Lower lobe of right lung (tissue), 2 donors: ENCODE measurements around the gene CDH23. TPM values are rescaled to one million over a fixed set of nuclear protein-coding genes. Genes with fewer than 3 reads are reported as not detected.

Source experiments
- ATAC-seq, 2 donors: fragments of 200-7000 bp; cut with Tn5 transposase; one replicate each; pipeline ENCODE4 v1.9.1; 2020 to 2022; ENCODE audit warnings: mild to moderate bottlenecking in 2 of 2, moderate library complexity in 2 of 2
- DNase-seq: peaks from one replicate; pipeline ENCODE4 v3.0.0-alpha.2; 2020
- H3K27ac ChIP-seq: fragments of 200-600 bp; one replicate; pipeline ENCODE4 v1.8.0; 2022
- H3K27me3 ChIP-seq: fragments of 200-600 bp; one replicate; pipeline ENCODE4 v1.8.0; 2022; ENCODE audit warnings: low read depth
- H3K36me3 ChIP-seq: fragments of 200-600 bp; one replicate; pipeline ENCODE4 v1.8.0; 2022; ENCODE audit warnings: mild to moderate bottlenecking
- H3K4me1 ChIP-seq: fragments of 200-600 bp; one replicate; pipeline ENCODE4 v1.8.0; 2022
- H3K4me3 ChIP-seq: fragments of 200-600 bp; one replicate; pipeline ENCODE4 v1.8.0; 2022; ENCODE audit warnings: mild to moderate bottlenecking
- H3K9me3 ChIP-seq: fragments of 200-600 bp; one replicate; pipeline ENCODE4 v1.8.0; 2022
- intact Hi-C: fragments of 100-400 bp; cut with DNase I; formaldehyde crosslinking; loops from one replicate; pipeline ENCODE4 v1.11.0; 2022
- total RNA-seq: library from RNA; stranded (reverse); fragmentation: NEBNext Ultra II Directional; extraction: Animal tissue kit (Norgen Biotek cat#: 25700); gene quantifications from one replicate; pipeline ENCODE4 v1.2.1, GENCODE V29; 2021
- TF ChIP-seq, protein P1 (sequence below): fragments of 200-600 bp; IDR thresholded peaks from one replicate; pipeline ENCODE4 v1.8.0; 2022; ENCODE audit warnings: antibody characterized with exemption, mild to moderate bottlenecking
- donor health status: DM: no; HTN: yes; CAD: no; lungs with severe emphysema.

CDH23 gene
- total RNA-seq, 1 donor from 2014 or later, result 9.4 TPM

DNA sequence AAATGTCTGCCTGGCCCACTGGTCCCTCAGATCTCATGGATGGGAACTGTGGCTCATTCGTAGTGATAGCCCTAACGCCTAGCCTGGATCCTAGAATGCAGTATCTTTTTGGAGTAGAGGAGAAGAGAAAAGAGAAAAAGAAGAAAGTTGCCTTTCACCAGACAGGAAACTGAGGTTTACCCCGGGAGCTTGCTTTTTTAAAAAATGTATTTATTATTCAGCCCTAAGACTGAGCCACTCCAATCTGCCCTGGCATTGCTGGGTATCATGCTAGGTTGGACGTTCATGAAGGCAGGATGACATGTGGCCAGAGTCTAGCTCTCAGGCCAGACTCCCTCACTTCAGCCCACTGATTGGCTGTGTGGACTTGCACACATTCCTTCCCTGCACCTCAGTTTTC is 344.3 kb downstream of the CDH23 start:
- peaks cover 62% of the 10 kb centered on the region for H3K4me1 ChIP-seq
- TF ChIP-seq, protein P1, sequence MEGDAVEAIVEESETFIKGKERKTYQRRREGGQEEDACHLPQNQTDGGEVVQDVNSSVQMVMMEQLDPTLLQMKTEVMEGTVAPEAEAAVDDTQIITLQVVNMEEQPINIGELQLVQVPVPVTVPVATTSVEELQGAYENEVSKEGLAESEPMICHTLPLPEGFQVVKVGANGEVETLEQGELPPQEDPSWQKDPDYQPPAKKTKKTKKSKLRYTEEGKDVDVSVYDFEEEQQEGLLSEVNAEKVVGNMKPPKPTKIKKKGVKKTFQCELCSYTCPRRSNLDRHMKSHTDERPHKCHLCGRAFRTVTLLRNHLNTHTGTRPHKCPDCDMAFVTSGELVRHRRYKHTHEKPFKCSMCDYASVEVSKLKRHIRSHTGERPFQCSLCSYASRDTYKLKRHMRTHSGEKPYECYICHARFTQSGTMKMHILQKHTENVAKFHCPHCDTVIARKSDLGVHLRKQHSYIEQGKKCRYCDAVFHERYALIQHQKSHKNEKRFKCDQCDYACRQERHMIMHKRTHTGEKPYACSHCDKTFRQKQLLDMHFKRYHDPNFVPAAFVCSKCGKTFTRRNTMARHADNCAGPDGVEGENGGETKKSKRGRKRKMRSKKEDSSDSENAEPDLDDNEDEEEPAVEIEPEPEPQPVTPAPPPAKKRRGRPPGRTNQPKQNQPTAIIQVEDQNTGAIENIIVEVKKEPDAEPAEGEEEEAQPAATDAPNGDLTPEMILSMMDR, result no peak
- H3K27ac ChIP-seq, result no peak overlapping the region
- DNase-seq, result no peak
- no peaks in the 10 kb centered on the region for H3K36me3 ChIP-seq
- no peaks in the 10 kb centered on the region for H3K27me3 ChIP-seq
- H3K4me3 ChIP-seq, result no peak overlapping the region
- no peak for ATAC-seq
- intact Hi-C loops, result no loop called here
- peaks cover 7% of the 10 kb centered on the region for H3K9me3 ChIP-seq

DNA sequence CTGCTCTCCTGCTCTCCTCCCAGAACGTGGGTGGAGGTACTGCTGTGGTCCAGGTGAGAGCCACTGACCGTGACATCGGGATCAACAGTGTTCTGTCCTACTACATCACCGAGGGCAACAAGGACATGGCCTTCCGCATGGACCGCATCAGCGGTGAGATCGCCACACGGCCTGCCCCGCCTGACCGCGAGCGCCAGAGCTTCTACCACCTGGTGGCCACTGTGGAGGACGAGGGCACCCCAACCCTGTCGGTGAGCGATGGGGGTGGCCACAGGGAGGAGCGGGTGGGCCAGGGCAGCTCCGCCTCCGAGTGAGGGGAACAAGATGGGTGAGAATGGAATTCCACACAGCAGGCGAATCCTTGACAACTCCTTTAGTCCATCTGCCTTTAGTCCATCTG is 345.0 kb downstream of the CDH23 start:
- Histone ChIP-seq H3K4me3 (no peak overlapping the region), H3K27me3 (no peaks in the 10 kb centered on the region), H3K36me3 (no peaks in the 10 kb centered on the region), H3K27ac (no peak overlapping the region), H3K9me3 (peaks cover 7% of the 10 kb centered on the region), H3K4me1 (peaks cover 62% of the 10 kb centered on the region)
- ATAC-seq (no peak), DNase-seq (no peak)
- intact Hi-C loops, result no loop called here
- TF ChIP-seq, protein P1, result no peak

DNA sequence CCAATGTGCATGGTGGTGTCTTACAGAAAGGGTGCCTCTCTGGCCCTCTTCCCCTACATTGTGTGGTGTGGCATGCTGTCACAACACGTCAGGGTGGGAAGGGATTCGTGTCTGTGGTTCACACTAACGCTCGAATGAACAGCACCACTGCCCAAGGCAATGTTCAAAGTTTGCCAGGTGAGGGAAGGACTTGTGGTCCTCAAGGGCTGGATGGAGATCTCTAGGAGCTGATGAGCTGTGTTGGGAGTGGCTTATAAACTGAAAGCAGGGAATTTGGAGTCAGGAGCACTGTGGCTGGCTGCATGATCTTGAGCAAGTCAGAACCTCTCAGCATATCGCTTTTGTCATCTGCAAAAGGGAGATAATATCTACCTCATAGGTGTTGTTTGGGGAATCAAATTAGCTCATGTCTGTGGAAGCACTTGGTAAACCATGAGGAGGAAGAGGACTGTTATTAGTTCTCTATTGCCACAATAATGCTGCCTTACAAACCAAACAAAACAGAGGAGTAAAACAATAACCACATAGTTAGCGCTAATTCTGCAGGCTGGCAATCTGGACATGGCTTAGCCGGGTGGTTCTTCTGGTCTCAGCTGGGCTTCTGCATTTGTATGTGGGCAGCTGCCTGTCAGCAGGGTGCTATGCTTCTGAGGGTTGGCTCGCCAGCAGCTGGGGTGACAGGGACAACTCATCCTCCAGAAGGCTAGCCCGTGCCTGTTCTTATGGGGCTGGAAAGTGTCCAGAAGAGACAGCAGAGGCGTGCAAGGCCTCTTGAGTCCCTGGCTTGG is 345.8 kb downstream of the CDH23 start:
- DNase-seq (no peak), ATAC-seq (no peak)
- Histone ChIP-seq H3K4me1 (peaks cover 62% of the 10 kb centered on the region), H3K4me3 (no peak overlapping the region), H3K27me3 (no peaks in the 10 kb centered on the region), H3K27ac (no peak overlapping the region), H3K36me3 (no peaks in the 10 kb centered on the region), H3K9me3 (peaks cover 7% of the 10 kb centered on the region)
- TF ChIP-seq, protein P1, result no peak
- intact Hi-C loops, result no loop called here

DNA sequence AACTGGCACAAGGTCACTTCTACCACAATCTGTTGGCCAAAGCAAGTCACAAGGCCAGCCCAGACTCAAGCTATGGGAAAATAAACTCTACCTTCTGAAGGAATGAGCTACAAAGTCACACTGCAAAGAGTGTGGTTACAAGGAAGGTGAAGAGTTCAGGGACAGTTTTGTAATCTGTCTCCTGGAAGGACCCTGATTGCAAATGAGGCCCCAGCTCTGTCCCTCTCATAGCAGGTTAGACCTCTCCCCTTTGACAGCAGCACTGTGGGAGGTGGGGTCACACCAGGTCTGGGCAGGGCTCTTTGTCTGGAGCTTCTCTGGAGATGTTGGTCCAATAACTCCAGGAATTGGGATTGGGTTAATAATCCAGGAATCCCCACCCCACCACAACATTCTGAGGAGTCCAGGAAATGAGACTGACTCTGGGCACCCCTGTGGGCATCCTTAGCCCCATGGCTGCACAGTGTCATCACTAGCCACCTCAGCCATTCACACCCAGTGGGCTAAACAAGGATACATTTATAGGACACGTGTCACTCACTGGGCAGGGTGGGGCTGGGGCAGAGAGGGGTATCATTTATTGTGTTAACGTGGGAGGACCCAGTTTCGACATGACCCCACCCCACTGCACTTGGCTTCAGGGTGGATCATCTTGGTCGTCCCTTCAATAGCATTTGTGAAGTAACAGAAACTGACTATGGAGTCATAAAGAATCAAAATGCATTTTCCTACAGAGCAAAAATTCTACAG is 346.5 kb downstream of the CDH23 start:
- Histone ChIP-seq H3K4me1 (peaks cover 62% of the 10 kb centered on the region), H3K27me3 (no peaks in the 10 kb centered on the region), H3K4me3 (no peak overlapping the region), H3K9me3 (peaks cover 7% of the 10 kb centered on the region), H3K27ac (peak overlapping the region; percentile 11), H3K36me3 (no peaks in the 10 kb centered on the region)
- no peak for DNase-seq
- no peak for ATAC-seq
- TF ChIP-seq, protein P1, result no peak
- intact Hi-C loops, result no loop called here

DNA sequence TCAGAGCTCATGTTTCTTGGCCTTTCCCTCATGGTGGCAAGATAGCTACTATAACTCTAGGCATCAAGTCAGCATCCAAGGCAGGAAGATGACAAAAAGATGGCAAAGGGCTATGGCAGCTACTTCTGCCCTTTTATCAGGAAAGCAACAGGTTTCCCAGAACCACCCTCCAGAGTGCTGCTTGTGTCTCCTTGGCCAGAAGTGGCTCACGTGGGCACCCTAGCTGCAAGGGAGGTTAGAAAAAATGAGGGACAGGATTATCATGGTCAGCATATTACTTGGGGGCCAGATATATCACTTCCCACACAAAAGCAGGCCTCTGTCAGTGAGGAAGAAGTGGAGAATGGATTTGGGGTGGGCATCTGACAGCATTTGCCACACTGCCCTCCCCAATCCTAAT is 347.1 kb downstream of the CDH23 start:
- Histone ChIP-seq H3K36me3 (no peaks in the 10 kb centered on the region), H3K9me3 (peaks cover 7% of the 10 kb centered on the region), H3K4me1 (peaks cover 66% of the 10 kb centered on the region), H3K27ac (peak overlapping the region; percentile 11), H3K27me3 (no peaks in the 10 kb centered on the region), H3K4me3 (no peak overlapping the region)
- no peak for ATAC-seq
- no peak for DNase-seq
- intact Hi-C loops, result no loop called here
- TF ChIP-seq, protein P1, result no peak
